Measurements from ENCODE around the gene TRPM5. TPM values are rescaled to one million over a fixed set of nuclear protein-coding genes. Genes with fewer than 3 reads are reported as not detected.

Gene TRPM5
- total and polyA plus RNA-seq, 2 donors (not counting 1 experiment from before 2014, with no cell fraction given), result 0.03 TPM; not detected in 1

DNA sequence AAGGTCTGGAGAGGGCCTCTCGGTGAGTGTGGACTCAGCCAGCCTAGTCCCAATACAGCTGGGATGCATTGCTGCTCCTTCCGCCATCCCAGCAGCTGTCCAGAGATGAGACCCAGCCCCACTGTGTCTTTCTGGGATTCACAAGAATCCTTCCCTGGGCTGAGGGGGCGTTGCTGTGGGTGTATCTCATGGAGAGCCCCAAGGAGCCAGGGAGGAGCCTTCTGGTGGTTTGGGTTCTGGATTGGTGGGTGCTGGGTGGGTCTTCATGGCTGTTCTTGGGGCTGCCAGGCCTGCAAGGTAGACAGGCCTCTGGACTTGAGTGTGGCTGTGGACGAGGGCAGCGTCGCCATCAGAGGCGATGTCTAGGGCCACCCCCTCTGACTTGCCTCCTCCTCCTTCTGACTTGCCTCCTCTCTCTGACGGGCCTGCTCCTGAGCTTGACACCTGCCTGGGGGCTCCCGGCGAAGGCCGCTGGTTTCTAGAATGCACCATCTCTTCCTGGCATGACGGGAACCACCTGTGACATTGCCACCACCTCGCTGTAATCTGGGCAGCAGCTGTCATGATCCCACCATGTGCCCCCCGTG is 17.7 kb upstream of the TRPM5 start:
- Histone ChIP-seq H3K4me2 (replicated peaks; ENCODE audit: low read depth, low read length, poor library complexity, severe bottlenecking) (peak overlapping the region; percentile 65), H3K4me3 (ENCODE audit: control extremely low read depth in 1 of 5, extremely low read depth in 1 of 5, insufficient read depth in 1 of 5, low read depth in 2 of 5, low read length in 4 of 5) (no peak overlapping the region), H3K9ac (ENCODE audit: low read length) (no peak overlapping the region), H2AFZ (ENCODE audit: insufficient read depth, low read depth, low read length, poor library complexity, severe bottlenecking) (no peak overlapping the region), H3K27me3 (replicated peaks in 1 of 4; ENCODE audit: control extremely low read depth in 1 of 4, control insufficient read depth in 3 of 4, insufficient read depth in 4 of 4, low read length in 3 of 4) (no peaks in the 10 kb centered on the region), H3K4me1 (ENCODE audit: control insufficient read depth in 2 of 2, insufficient read depth in 2 of 2, low read length in 2 of 2) (peaks cover 36 to 66% of the 10 kb centered on the region in 2 donors), H3K79me2 (ENCODE audit: control insufficient read depth, insufficient read depth, low read length) (peaks cover 71% of the 10 kb centered on the region), H3K36me3 (replicated peaks in 1 of 2; ENCODE audit: control extremely low read depth in 1 of 2, control insufficient read depth in 1 of 2, extremely low read depth in 1 of 2, insufficient read depth in 2 of 2, low read length in 1 of 2) (no peaks in the 10 kb centered on the region), H3K27ac (ENCODE audit: low read length in 2 of 2) (no peak overlapping the region), H4K20me1 (ENCODE audit: control insufficient read depth, insufficient read depth, low read length, poor library complexity, severe bottlenecking) (peaks cover 74% of the 10 kb centered on the region), H3K9me3 (ENCODE audit: control extremely low read depth in 1 of 3, control insufficient read depth in 2 of 3, insufficient read depth in 1 of 3, low read length in 2 of 3) (no peaks in the 10 kb centered on the region)
- ChIA-PET POLR2A (no interaction called here), CTCF (interaction anchor here (0.6 to 1.1 kb wide), 2 partner anchors 426 to 427 kb away, joined by 3 to 4 read pairs; no protein-coding TSS in a partner anchor)
- intact Hi-C loops (cut with micrococcal nuclease), result loop anchor here (2.0 kb wide), 1 partner anchor 17 kb away; the partner anchor contains the start of genes KCNQ1 and TRPM5
- H3K4me1 Mint-ChIP-seq, result peaks cover 66% of the 10 kb centered on the region
- WGBS (ENCODE audit: insufficient coverage), result 82% methylated on average over 14 of the region's 14 CpGs
- TF ChIP-seq EZH2 (IDR thresholded peaks at IDR 0.05; ENCODE audit: borderline replicate concordance, insufficient read depth, low read depth, low read length, poor library complexity, severe bottlenecking), result no peak
- TF ChIP-seq, protein P1, sequence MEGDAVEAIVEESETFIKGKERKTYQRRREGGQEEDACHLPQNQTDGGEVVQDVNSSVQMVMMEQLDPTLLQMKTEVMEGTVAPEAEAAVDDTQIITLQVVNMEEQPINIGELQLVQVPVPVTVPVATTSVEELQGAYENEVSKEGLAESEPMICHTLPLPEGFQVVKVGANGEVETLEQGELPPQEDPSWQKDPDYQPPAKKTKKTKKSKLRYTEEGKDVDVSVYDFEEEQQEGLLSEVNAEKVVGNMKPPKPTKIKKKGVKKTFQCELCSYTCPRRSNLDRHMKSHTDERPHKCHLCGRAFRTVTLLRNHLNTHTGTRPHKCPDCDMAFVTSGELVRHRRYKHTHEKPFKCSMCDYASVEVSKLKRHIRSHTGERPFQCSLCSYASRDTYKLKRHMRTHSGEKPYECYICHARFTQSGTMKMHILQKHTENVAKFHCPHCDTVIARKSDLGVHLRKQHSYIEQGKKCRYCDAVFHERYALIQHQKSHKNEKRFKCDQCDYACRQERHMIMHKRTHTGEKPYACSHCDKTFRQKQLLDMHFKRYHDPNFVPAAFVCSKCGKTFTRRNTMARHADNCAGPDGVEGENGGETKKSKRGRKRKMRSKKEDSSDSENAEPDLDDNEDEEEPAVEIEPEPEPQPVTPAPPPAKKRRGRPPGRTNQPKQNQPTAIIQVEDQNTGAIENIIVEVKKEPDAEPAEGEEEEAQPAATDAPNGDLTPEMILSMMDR (IDR thresholded peaks at IDR 0.05), result no peak
- H3K27me3 Mint-ChIP-seq, result no peaks in the 10 kb centered on the region
- H3K4me3 Mint-ChIP-seq, result no peak overlapping the region
- no peak for ATAC-seq (ENCODE audit: low read depth)
- DNase-seq, result no peak
- no peak overlapping the region for H3K27ac Mint-ChIP-seq
- H3K9me3 Mint-ChIP-seq (ENCODE audit: insufficient read depth), result no peaks in the 10 kb centered on the region

DNA sequence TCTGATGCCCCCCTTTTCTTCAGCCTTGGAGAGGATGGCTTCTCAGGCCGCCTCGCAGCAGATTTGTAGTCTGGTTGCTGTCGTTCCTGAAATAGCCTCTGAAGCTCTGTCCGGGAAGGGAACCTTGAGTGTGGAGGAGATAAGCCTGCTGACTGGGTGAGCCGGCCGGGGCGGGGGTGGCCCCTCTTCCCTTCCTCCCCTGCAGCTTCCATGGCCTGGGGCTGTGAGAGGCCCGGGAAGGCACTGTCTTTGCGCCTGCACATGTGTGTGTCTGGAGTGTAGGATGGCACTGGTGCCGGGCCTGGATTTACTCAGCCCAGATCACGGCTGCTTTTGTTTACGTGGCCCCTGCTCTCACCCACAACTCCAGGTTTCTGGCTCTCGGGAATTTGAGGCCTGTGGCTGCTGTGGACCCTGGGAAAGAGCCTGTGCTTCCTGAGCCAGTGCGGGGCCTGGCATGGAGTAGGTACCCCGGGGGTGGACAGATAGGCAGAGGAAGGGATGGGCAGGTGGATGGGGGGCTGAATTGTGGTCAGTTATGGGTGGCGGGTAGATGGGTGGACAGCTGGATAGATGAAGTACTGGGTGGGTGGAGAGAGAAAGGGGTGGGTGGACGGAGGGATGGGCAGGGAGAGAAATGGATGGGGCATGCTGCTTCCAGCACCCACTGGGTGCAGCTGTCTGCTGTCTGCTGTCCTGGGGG is 17.1 kb upstream of the TRPM5 start:
- Histone ChIP-seq H3K36me3 (replicated peaks in 1 of 2; ENCODE audit: control extremely low read depth in 1 of 2, control insufficient read depth in 1 of 2, extremely low read depth in 1 of 2, insufficient read depth in 2 of 2, low read length in 1 of 2) (no peaks in the 10 kb centered on the region), H3K9ac (ENCODE audit: low read length) (no peak overlapping the region), H3K27me3 (replicated peaks in 1 of 4; ENCODE audit: control extremely low read depth in 1 of 4, control insufficient read depth in 3 of 4, insufficient read depth in 4 of 4, low read length in 3 of 4) (no peaks in the 10 kb centered on the region), H3K79me2 (ENCODE audit: control insufficient read depth, insufficient read depth, low read length) (peaks cover 64% of the 10 kb centered on the region), H3K27ac (ENCODE audit: low read length in 2 of 2) (no peak overlapping the region), H3K4me1 (ENCODE audit: control insufficient read depth in 2 of 2, insufficient read depth in 2 of 2, low read length in 2 of 2) (peaks cover 30 to 59% of the 10 kb centered on the region in 2 donors), H3K9me3 (ENCODE audit: control extremely low read depth in 1 of 3, control insufficient read depth in 2 of 3, insufficient read depth in 1 of 3, low read length in 2 of 3) (no peaks in the 10 kb centered on the region), H3K4me2 (replicated peaks; ENCODE audit: low read depth, low read length, poor library complexity, severe bottlenecking) (no peak overlapping the region), H3K4me3 (ENCODE audit: control extremely low read depth in 1 of 5, extremely low read depth in 1 of 5, insufficient read depth in 1 of 5, low read depth in 2 of 5, low read length in 4 of 5) (no peak overlapping the region), H2AFZ (ENCODE audit: insufficient read depth, low read depth, low read length, poor library complexity, severe bottlenecking) (no peak overlapping the region), H4K20me1 (ENCODE audit: control insufficient read depth, insufficient read depth, low read length, poor library complexity, severe bottlenecking) (peaks cover 67% of the 10 kb centered on the region)
- intact Hi-C loops (cut with micrococcal nuclease), result no loop called here
- CTCF ChIA-PET, result interaction anchor here (0.6 to 1.1 kb wide), 2 partner anchors 427 to 428 kb away, joined by 3 to 4 read pairs; no protein-coding TSS in a partner anchor
- Mint-ChIP-seq H3K27ac (no peak overlapping the region), H3K9me3 (ENCODE audit: insufficient read depth) (no peaks in the 10 kb centered on the region), H3K4me1 (peaks cover 59% of the 10 kb centered on the region), H3K27me3 (no peaks in the 10 kb centered on the region), H3K4me3 (no peak overlapping the region)
- POLR2A ChIA-PET, result no interaction called here
- DNase-seq (no peak), ATAC-seq (ENCODE audit: low read depth) (no peak)
- 95% methylated on average over 12 of the region's 17 CpGs for WGBS (ENCODE audit: insufficient coverage)
- TF ChIP-seq, protein P1 (IDR thresholded peaks at IDR 0.05), result no peak
- TF ChIP-seq EZH2 (IDR thresholded peaks at IDR 0.05; ENCODE audit: borderline replicate concordance, insufficient read depth, low read depth, low read length, poor library complexity, severe bottlenecking), result no peak
